Transverse colon (tissue), 4 donors: ENCODE measurements around the gene HECW1.

ENCODE experiments used
- CTCF ChIP-seq, 5 experiments: fragments of 200-600 bp in 3 of 5; fragments of 450-650 bp in 2 of 5; sonication (generic) in 3 of 5; IDR thresholded peaks; 1 replicate in 2 of 5; 2 replicates in 3 of 5; pipeline ENCODE4 v1.5.1; 2016 to 2017; ENCODE audit warnings: antibody characterized with exemption in 5 of 5, inconsistent platforms in 3 of 5, mild to moderate bottlenecking in 2 of 5, moderate library complexity in 1 of 5
- EP300 ChIP-seq: sonication (generic); formaldehyde crosslinking; IDR thresholded peaks from one replicate; pipeline ENCODE4 v1.6.1; 2017; ENCODE audit warnings: antibody characterized with exemption, low read depth
- POLR2A ChIP-seq: fragments of 450-650 bp; IDR thresholded peaks from one replicate; pipeline ENCODE4 v1.6.1; 2016; ENCODE audit warnings: antibody characterized with exemption, mild to moderate bottlenecking, moderate library complexity
- POLR2AphosphoS5 ChIP-seq, 3 donors: sonication (generic); formaldehyde crosslinking; IDR thresholded peaks; one replicate each; pipeline ENCODE4 v1.6.1; 2016; ENCODE audit warnings: antibody characterized with exemption in 3 of 3

DNA sequence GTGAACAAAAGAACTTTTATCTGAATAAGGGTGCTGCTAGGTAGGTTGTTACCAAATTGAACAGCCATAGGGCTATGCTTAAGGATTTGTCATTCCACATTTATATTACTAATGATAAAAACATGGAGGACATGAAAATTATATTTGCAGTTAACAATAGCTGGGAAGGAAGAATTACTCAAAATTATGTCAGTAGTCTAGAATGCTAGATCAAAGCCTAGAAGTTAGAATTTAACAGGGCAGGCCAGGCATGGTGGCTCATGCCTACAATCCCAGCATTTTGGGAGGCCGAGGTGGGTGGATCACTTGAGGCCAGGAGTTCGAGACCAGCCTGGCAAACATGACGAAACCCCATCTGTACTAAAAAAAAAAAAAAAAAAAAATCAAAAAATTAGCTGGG is 479.9 kb downstream of the HECW1 start:
- TF ChIP-seq POLR2A: no peak
- no peak for TF ChIP-seq CTCF (IDR thresholded peaks at IDR 0.05)
- TF ChIP-seq EP300: no peak
- no peak for TF ChIP-seq POLR2AphosphoS5 (IDR thresholded peaks at IDR 0.05)
